ENCODE measurements around the gene CLVS2. TPM values are rescaled to one million over a fixed set of nuclear protein-coding genes. Genes with fewer than 3 reads are reported as not detected.

CLVS2 gene
- 0.02 to 0.14 TPM (median 0.07 TPM) in 5 replicates for total RNA-seq (2022; extraction: Qiagen RNA extraction; ENCODE audit: low read depth)

GRCh38 chr6:122995921-122996793 lies at the start of gene CLVS2:
TSS of gene CLVS2 (plus strand) at chr6:122996235. CDS start at chr6:122997778, 1,543 bp downstream.

Other genes starting within 250 kb of the CLVS2 start
- not detected in 5 replicates for gene FABP7, start 216.5 kb upstream of the CLVS2 start, total RNA-seq (2022; extraction: Qiagen RNA extraction; ENCODE audit: low read depth)
- gene SMPDL3A, start 207.0 kb upstream of the CLVS2 start, total RNA-seq (2022; extraction: Qiagen RNA extraction; ENCODE audit: low read depth) = 2.2 to 2.8 TPM (median 2.5 TPM) in 5 replicates